PFSK-1 (cell line): ENCODE results near the gene ALG8.

ENCODE experiments used
- REST ChIP-seq, 2 experiments: IDR thresholded peaks; 2 replicates each; pipeline versions ENCODE4 v1.6.1 to v1.8.0; 2011 to 2012; ENCODE audit warnings: low read depth in 2 of 2, low read length in 2 of 2, control low read depth in 1 of 2, inconsistent platforms in 1 of 2, mild to moderate bottlenecking in 1 of 2, moderate library complexity in 1 of 2; ENCODE audit not compliant: insufficient read depth in 1 of 2
- TAF1 ChIP-seq: IDR thresholded peaks from 2 replicates; pipeline ENCODE4 v1.6.1; 2012; ENCODE audit warnings: low read length, control low read depth, borderline replicate concordance; ENCODE audit not compliant: insufficient read depth

GRCh38 chr11:78056093-78056492 lies 83.3 kb downstream of the ALG8 start:
- TF ChIP-seq REST (IDR thresholded peaks at IDR 0.05; ENCODE audit: insufficient read depth in 1 of 2, low read depth in 2 of 2, low read length in 2 of 2) = no peak
- TF ChIP-seq TAF1 = no peak
